Peyer's patch (tissue), 4 donors: Measurements from ENCODE around the gene RAX2.

ENCODE experiments used
- CTCF ChIP-seq, 6 experiments: fragments of 450-650 bp in 4 of 6; fragments of 200-600 bp in 2 of 6; sonication (generic) in 1 of 6; IDR thresholded peaks; one replicate each; pipeline ENCODE4 v1.5.1; 2017 to 2019; ENCODE audit warnings: antibody characterized with exemption in 6 of 6, mild to moderate bottlenecking in 3 of 6, moderate library complexity in 1 of 6
- POLR2A ChIP-seq, 2 donors: fragments of 450-650 bp; IDR thresholded peaks; one replicate each; pipeline ENCODE4 v1.5.1; 2017; ENCODE audit warnings: antibody characterized with exemption in 2 of 2, mild to moderate bottlenecking in 2 of 2, moderate library complexity in 2 of 2

GRCh38 chr19:3775374-3775711 is 3.3 kb upstream of the RAX2 start:
- TF ChIP-seq POLR2A (IDR thresholded peaks at IDR 0.05), result no peak
- no peak for TF ChIP-seq CTCF (IDR thresholded peaks at IDR 0.05)
